HEK293 (cell line): ENCODE measurements around the gene UNK.

Experiments used
- BCL11B ChIP-seq: fragments of 450-650 bp; formaldehyde crosslinking; IDR thresholded peaks from 2 replicates; pipeline ENCODE4 v1.5.1; 2016; ENCODE audit warnings: low read depth, missing biosample characterization, missing genetic modification characterization
- EGR2 ChIP-seq: fragments of 450-650 bp; formaldehyde crosslinking; IDR thresholded peaks from 2 replicates; pipeline ENCODE4 v1.5.1; 2016; ENCODE audit warnings: low read depth, missing biosample characterization, missing genetic modification characterization
- REPIN1 ChIP-seq: fragments of 450-650 bp; formaldehyde crosslinking; IDR thresholded peaks from 2 replicates; pipeline ENCODE4 v1.5.1; 2017; ENCODE audit warnings: missing biosample characterization, missing genetic modification characterization, low read depth
- SCRT2 ChIP-seq: fragments of 450-650 bp; formaldehyde crosslinking; IDR thresholded peaks from 2 replicates; pipeline ENCODE4 v1.5.1; 2016; ENCODE audit warnings: missing biosample characterization, missing genetic modification characterization
- WT1 ChIP-seq: fragments of 450-650 bp; formaldehyde crosslinking; IDR thresholded peaks from 2 replicates; pipeline ENCODE4 v1.5.1; 2016; ENCODE audit warnings: missing biosample characterization, missing genetic modification characterization
- ZBTB8A ChIP-seq: fragments of 450-650 bp; formaldehyde crosslinking; IDR thresholded peaks from 2 replicates; pipeline ENCODE4 v1.5.1; 2016; ENCODE audit warnings: missing biosample characterization, missing genetic modification characterization
- ZFHX2 ChIP-seq: fragments of 450-650 bp; formaldehyde crosslinking; conservative IDR thresholded peaks from 2 replicates; pipeline ENCODE4 v1.5.1; 2016; ENCODE audit warnings: missing biosample characterization, missing genetic modification characterization
- ZFP69B ChIP-seq: fragments of 450-650 bp; formaldehyde crosslinking; IDR thresholded peaks from 2 replicates; pipeline ENCODE4 v1.5.1; 2016; ENCODE audit warnings: missing biosample characterization, missing genetic modification characterization
- ZNF221 ChIP-seq: fragments of 450-650 bp; formaldehyde crosslinking; IDR thresholded peaks from 2 replicates; pipeline ENCODE4 v1.5.1; 2017; ENCODE audit warnings: missing biosample characterization, missing genetic modification characterization, borderline replicate concordance
- ZNF23 ChIP-seq: fragments of 450-650 bp; formaldehyde crosslinking; IDR thresholded peaks from 2 replicates; pipeline ENCODE4 v1.5.1; 2016; ENCODE audit warnings: missing biosample characterization, missing genetic modification characterization, borderline replicate concordance
- ZNF350 ChIP-seq: fragments of 450-650 bp; formaldehyde crosslinking; IDR thresholded peaks from 2 replicates; pipeline ENCODE4 v1.5.0; 2017; ENCODE audit warnings: missing biosample characterization, mild to moderate bottlenecking, missing genetic modification characterization
- ZNF514 ChIP-seq: fragments of 450-650 bp; formaldehyde crosslinking; IDR thresholded peaks from 2 replicates; pipeline ENCODE4 v1.5.1; 2016; ENCODE audit warnings: missing biosample characterization, missing genetic modification characterization
- ZNF555 ChIP-seq: fragments of 450-650 bp; formaldehyde crosslinking; conservative IDR thresholded peaks from 2 replicates; pipeline ENCODE4 v1.5.1; 2017; ENCODE audit warnings: missing biosample characterization, mild to moderate bottlenecking, missing genetic modification characterization, inconsistent platforms
- ZNF768 ChIP-seq: fragments of 450-650 bp; formaldehyde crosslinking; IDR thresholded peaks from 2 replicates; pipeline ENCODE4 v1.5.1; 2018; ENCODE audit warnings: missing biosample characterization, mild to moderate bottlenecking, missing genetic modification characterization
- TF ChIP-seq, protein P1 (sequence below): fragments of 450-650 bp; IDR thresholded peaks from 2 replicates; pipeline ENCODE4 v1.5.1; 2018; ENCODE audit warnings: missing biosample characterization, mild to moderate bottlenecking, missing genetic modification characterization
- TF ChIP-seq, protein P2 (sequence below): fragments of 450-650 bp; formaldehyde crosslinking; IDR thresholded peaks from 2 replicates; pipeline ENCODE4 v1.5.1; 2017; ENCODE audit warnings: missing biosample characterization, missing genetic modification characterization
- TF ChIP-seq, protein P3 (sequence below): fragments of 450-650 bp; formaldehyde crosslinking; IDR thresholded peaks from 2 replicates; pipeline ENCODE4 v1.5.1; 2016; ENCODE audit warnings: missing biosample characterization, missing genetic modification characterization
- TF ChIP-seq, protein P4 (sequence below): fragments of 450-650 bp; formaldehyde crosslinking; IDR thresholded peaks from 2 replicates; pipeline ENCODE4 v1.5.1; 2017; ENCODE audit warnings: missing biosample characterization, missing genetic modification characterization
- TF ChIP-seq, protein P5 (sequence below): fragments of 450-650 bp; formaldehyde crosslinking; IDR thresholded peaks from 2 replicates; pipeline ENCODE4 v1.5.1; 2016; ENCODE audit warnings: missing biosample characterization, missing genetic modification characterization
- TF ChIP-seq, protein P6 (sequence below): fragments of 450-650 bp; formaldehyde crosslinking; conservative IDR thresholded peaks from 2 replicates; pipeline ENCODE4 v1.5.1; 2016; ENCODE audit warnings: low read depth, missing biosample characterization, missing genetic modification characterization

The UNK gene

DNA sequence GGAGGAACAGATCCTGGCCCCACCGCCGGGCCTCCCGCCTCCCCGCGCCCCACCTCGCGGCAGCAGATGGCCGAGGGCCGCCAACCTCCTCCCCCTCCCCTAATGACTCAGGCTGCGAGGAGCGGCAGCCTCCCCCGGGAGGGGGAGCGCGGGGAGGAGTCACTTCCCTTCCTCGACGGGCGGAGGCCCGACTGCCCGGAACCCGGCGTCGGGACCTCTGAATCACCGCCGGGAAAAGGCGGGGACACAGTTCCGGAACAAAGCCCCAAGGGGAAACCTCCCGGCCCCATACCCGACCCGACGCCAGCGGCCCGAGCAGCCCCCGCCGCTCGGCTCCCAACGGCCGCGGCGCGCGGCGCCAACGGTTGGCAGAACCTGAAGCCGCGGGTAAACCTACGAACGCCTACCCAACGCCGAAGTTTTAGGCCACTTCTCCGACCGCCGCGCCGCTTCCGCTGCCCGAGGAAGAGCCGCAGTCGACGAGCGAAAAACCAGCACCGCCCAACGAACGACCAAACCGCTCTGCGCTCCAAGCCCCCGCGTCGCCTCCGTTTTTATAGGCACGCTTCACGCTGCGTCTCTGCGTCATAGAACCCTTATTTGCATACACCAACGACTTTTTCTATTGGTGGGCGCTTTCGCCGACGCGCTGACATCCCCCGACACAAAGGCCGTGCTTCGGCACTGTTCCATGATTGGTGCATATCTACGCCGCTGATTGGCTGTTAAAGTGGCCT, 5.2 kb upstream of the UNK start (continued):
- TF ChIP-seq, protein P1, sequence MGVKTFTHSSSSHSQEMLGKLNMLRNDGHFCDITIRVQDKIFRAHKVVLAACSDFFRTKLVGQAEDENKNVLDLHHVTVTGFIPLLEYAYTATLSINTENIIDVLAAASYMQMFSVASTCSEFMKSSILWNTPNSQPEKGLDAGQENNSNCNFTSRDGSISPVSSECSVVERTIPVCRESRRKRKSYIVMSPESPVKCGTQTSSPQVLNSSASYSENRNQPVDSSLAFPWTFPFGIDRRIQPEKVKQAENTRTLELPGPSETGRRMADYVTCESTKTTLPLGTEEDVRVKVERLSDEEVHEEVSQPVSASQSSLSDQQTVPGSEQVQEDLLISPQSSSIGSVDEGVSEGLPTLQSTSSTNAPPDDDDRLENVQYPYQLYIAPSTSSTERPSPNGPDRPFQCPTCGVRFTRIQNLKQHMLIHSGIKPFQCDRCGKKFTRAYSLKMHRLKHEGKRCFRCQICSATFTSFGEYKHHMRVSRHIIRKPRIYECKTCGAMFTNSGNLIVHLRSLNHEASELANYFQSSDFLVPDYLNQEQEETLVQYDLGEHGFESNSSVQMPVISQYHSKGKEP (tag by site-specific recombination), result peak; percentile 8; the same call in 1 of the 2 replicates
- TF ChIP-seq SCRT2 (peak; percentile 10; the same call in 1 of the 2 replicates), ZNF221 (no peak), ZNF768 (tag by site-specific recombination) (no peak), ZBTB8A (tag by site-specific recombination) (peak; percentile 27; the same call in 1 of the 2 replicates), WT1 (tag by site-specific recombination) (no peak), EGR2 (tag by site-specific recombination) (peak; percentile 82), ZNF23 (no peak), ZNF555 (tag by site-specific recombination) (no peak), ZNF514 (tag by site-specific recombination) (no peak), BCL11B (tag by site-specific recombination) (no peak), ZNF350 (no peak), REPIN1 (tag by site-specific recombination) (peak; percentile 82; the same call in 1 of the 2 replicates), ZFHX2 (tag by site-specific recombination) (peak; percentile 84), ZFP69B (tag by site-specific recombination) (peak; percentile 61)
- TF ChIP-seq, protein P2, sequence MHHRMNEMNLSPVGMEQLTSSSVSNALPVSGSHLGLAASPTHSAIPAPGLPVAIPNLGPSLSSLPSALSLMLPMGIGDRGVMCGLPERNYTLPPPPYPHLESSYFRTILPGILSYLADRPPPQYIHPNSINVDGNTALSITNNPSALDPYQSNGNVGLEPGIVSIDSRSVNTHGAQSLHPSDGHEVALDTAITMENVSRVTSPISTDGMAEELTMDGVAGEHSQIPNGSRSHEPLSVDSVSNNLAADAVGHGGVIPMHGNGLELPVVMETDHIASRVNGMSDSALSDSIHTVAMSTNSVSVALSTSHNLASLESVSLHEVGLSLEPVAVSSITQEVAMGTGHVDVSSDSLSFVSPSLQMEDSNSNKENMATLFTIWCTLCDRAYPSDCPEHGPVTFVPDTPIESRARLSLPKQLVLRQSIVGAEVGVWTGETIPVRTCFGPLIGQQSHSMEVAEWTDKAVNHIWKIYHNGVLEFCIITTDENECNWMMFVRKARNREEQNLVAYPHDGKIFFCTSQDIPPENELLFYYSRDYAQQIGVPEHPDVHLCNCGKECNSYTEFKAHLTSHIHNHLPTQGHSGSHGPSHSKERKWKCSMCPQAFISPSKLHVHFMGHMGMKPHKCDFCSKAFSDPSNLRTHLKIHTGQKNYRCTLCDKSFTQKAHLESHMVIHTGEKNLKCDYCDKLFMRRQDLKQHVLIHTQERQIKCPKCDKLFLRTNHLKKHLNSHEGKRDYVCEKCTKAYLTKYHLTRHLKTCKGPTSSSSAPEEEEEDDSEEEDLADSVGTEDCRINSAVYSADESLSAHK (tag by site-specific recombination), result no peak
- TF ChIP-seq, protein P3, sequence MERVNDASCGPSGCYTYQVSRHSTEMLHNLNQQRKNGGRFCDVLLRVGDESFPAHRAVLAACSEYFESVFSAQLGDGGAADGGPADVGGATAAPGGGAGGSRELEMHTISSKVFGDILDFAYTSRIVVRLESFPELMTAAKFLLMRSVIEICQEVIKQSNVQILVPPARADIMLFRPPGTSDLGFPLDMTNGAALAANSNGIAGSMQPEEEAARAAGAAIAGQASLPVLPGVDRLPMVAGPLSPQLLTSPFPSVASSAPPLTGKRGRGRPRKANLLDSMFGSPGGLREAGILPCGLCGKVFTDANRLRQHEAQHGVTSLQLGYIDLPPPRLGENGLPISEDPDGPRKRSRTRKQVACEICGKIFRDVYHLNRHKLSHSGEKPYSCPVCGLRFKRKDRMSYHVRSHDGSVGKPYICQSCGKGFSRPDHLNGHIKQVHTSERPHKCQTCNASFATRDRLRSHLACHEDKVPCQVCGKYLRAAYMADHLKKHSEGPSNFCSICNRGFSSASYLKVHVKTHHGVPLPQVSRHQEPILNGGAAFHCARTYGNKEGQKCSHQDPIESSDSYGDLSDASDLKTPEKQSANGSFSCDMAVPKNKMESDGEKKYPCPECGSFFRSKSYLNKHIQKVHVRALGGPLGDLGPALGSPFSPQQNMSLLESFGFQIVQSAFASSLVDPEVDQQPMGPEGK (tag by site-specific recombination), result peak; percentile 81
- TF ChIP-seq, protein P4, sequence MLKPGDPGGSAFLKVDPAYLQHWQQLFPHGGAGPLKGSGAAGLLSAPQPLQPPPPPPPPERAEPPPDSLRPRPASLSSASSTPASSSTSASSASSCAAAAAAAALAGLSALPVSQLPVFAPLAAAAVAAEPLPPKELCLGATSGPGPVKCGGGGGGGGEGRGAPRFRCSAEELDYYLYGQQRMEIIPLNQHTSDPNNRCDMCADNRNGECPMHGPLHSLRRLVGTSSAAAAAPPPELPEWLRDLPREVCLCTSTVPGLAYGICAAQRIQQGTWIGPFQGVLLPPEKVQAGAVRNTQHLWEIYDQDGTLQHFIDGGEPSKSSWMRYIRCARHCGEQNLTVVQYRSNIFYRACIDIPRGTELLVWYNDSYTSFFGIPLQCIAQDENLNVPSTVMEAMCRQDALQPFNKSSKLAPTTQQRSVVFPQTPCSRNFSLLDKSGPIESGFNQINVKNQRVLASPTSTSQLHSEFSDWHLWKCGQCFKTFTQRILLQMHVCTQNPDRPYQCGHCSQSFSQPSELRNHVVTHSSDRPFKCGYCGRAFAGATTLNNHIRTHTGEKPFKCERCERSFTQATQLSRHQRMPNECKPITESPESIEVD (tag by site-specific recombination), result no peak
- TF ChIP-seq, protein P5, sequence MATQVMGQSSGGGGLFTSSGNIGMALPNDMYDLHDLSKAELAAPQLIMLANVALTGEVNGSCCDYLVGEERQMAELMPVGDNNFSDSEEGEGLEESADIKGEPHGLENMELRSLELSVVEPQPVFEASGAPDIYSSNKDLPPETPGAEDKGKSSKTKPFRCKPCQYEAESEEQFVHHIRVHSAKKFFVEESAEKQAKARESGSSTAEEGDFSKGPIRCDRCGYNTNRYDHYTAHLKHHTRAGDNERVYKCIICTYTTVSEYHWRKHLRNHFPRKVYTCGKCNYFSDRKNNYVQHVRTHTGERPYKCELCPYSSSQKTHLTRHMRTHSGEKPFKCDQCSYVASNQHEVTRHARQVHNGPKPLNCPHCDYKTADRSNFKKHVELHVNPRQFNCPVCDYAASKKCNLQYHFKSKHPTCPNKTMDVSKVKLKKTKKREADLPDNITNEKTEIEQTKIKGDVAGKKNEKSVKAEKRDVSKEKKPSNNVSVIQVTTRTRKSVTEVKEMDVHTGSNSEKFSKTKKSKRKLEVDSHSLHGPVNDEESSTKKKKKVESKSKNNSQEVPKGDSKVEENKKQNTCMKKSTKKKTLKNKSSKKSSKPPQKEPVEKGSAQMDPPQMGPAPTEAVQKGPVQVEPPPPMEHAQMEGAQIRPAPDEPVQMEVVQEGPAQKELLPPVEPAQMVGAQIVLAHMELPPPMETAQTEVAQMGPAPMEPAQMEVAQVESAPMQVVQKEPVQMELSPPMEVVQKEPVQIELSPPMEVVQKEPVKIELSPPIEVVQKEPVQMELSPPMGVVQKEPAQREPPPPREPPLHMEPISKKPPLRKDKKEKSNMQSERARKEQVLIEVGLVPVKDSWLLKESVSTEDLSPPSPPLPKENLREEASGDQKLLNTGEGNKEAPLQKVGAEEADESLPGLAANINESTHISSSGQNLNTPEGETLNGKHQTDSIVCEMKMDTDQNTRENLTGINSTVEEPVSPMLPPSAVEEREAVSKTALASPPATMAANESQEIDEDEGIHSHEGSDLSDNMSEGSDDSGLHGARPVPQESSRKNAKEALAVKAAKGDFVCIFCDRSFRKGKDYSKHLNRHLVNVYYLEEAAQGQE (tag by site-specific recombination), result peak; percentile 58
- TF ChIP-seq, protein P6, sequence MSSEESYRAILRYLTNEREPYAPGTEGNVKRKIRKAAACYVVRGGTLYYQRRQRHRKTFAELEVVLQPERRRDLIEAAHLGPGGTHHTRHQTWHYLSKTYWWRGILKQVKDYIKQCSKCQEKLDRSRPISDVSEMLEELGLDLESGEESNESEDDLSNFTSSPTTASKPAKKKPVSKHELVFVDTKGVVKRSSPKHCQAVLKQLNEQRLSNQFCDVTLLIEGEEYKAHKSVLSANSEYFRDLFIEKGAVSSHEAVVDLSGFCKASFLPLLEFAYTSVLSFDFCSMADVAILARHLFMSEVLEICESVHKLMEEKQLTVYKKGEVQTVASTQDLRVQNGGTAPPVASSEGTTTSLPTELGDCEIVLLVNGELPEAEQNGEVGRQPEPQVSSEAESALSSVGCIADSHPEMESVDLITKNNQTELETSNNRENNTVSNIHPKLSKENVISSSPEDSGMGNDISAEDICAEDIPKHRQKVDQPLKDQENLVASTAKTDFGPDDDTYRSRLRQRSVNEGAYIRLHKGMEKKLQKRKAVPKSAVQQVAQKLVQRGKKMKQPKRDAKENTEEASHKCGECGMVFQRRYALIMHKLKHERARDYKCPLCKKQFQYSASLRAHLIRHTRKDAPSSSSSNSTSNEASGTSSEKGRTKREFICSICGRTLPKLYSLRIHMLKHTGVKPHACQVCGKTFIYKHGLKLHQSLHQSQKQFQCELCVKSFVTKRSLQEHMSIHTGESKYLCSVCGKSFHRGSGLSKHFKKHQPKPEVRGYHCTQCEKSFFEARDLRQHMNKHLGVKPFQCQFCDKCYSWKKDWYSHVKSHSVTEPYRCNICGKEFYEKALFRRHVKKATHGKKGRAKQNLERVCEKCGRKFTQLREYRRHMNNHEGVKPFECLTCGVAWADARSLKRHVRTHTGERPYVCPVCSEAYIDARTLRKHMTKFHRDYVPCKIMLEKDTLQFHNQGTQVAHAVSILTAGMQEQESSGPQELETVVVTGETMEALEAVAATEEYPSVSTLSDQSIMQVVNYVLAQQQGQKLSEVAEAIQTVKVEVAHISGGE (tag by site-specific recombination), result peak; percentile 73
